GM19099 (cell line): ENCODE measurements around the gene TMEM89.

Source experiments
- POLR2A ChIP-seq: IDR thresholded peaks from 3 replicates; pipeline ENCODE4 v1.6.1; 2011; ENCODE audit warnings: low read depth; ENCODE audit not compliant: insufficient read length; ENCODE audit errors: extremely low read depth

TMEM89 gene

GRCh38 chr3:48621461-48621869 is at the start of gene TMEM89:
TMEM89 (minus strand) TSS chr3:48621769; CDS start chr3:48621756, 13 bp downstream.
- TF ChIP-seq POLR2A, result no peak

- TF ChIP-seq POLR2A, result no peak
Measured at GRCh38 chr3:48664929-48665328, 43.4 kb upstream of the TMEM89 start.

- TF ChIP-seq POLR2A, result no peak
Measured at GRCh38 chr3:48664313-48664644, 42.7 kb upstream of the TMEM89 start.

- peak; percentile 47 for TF ChIP-seq POLR2A
Measured at GRCh38 chr3:48663489-48664312, 42.1 kb upstream of the TMEM89 start.

- no peak for TF ChIP-seq POLR2A
Measured at GRCh38 chr3:48662753-48663488, 41.4 kb upstream of the TMEM89 start, which contains the start of gene CELSR3. CELSR3 (minus strand) TSS chr3:48662886; CDS start chr3:48662634, 252 bp downstream.

GRCh38 chr3:48662145-48662752 is 40.7 kb upstream of the TMEM89 start:
- no peak for TF ChIP-seq POLR2A

- TF ChIP-seq POLR2A, result no peak
Measured at GRCh38 chr3:48661501-48662144, 40.1 kb upstream of the TMEM89 start.

- TF ChIP-seq POLR2A, result no peak
Measured at GRCh38 chr3:48660800-48661400, 39.3 kb upstream of the TMEM89 start.

- TF ChIP-seq POLR2A, result no peak
Measured at GRCh38 chr3:48656841-48657281, 35.3 kb upstream of the TMEM89 start.

GRCh38 chr3:48656061-48656840 is 34.7 kb upstream of the TMEM89 start:
- peak; percentile 44 for TF ChIP-seq POLR2A

GRCh38 chr3:48655606-48656005 is 34.0 kb upstream of the TMEM89 start:
- no peak for TF ChIP-seq POLR2A

GRCh38 chr3:48655063-48655462 is 33.5 kb upstream of the TMEM89 start:
- no peak for TF ChIP-seq POLR2A

- TF ChIP-seq POLR2A, result no peak
Measured at GRCh38 chr3:48652923-48653715, 31.6 kb upstream of the TMEM89 start.

- TF ChIP-seq POLR2A, result no peak
Measured at GRCh38 chr3:48651771-48652170, 30.2 kb upstream of the TMEM89 start.

- TF ChIP-seq POLR2A, result no peak
Measured at GRCh38 chr3:48650723-48651122, 29.2 kb upstream of the TMEM89 start.
